HepG2 (cell line): ENCODE measurements around the gene MYO5B. TPM values are rescaled to one million over a fixed set of nuclear protein-coding genes. Genes with fewer than 3 reads are reported as not detected.

ENCODE experiments used
- ATAC-seq: fragments of 200-7000 bp; cut with Tn5 transposase; 3 replicates; pipeline ENCODE4 v1.9.1; 2020; ENCODE audit warnings: mild to moderate bottlenecking, moderate library complexity
- BruUV-seq: library from RNA; stranded (reverse); fragments of 400-500 nt; replicated peaks from 2 replicates; lab custom pipeline; 2021; lab: Mats Ljungman, UMichigan
- CTCF ChIA-PET: fragments of 300-600 bp; formaldehyde crosslinking; extraction: SDS; loops from one replicate; lab custom pipeline; 2021; ENCODE audit warnings: low total read pairs, inconsistent platforms, low intra/inter-chr PET ratio; lab: Yijun Ruan, JAX
- POLR2A ChIA-PET: fragments of 350-600 bp; sonication (Branson Sonifier 250); formaldehyde crosslinking; loops from one replicate; lab custom pipeline; 2020; ENCODE audit warnings: antibody characterized with exemption, inconsistent platforms; lab: Yijun Ruan, JAX
- DNase-seq: peaks from one replicate; pipeline ENCODE4 v3.0.0-alpha.2; 2015; ENCODE audit warnings: low spot score
- FAIRE-seq: peaks from 3 replicates; lab custom pipeline; 2011; peaks lifted over from hg19 to GRCh38; lab: Jason Lieb, UNC
- H2AFZ ChIP-seq: one replicate; pipeline ENCODE4 v1.6.1; 2011; ENCODE audit warnings: low read length, inconsistent platforms
- H3K27ac ChIP-seq: fragments of 300-600 bp; 3 replicates; pipeline ENCODE4 v1.8.0; 2011; ENCODE audit warnings: mixed run types, mild to moderate bottlenecking, mixed read lengths, low read length, inconsistent platforms; ENCODE audit not compliant: insufficient read depth; ENCODE audit errors: extremely low read length
- H3K27me3 ChIP-seq, 2 experiments: fragments of 200-600 bp in 1 of 2; 2 replicates in 1 of 2; 3 replicates in 1 of 2; pipeline versions ENCODE4 v1.6.0 to v1.8.0; 2011; ENCODE audit warnings: low read length in 2 of 2, mild to moderate bottlenecking in 2 of 2, moderate library complexity in 2 of 2, inconsistent platforms in 1 of 2; ENCODE audit not compliant: insufficient read depth in 2 of 2, control insufficient read depth in 1 of 2
- H3K36me3 ChIP-seq, 2 experiments: fragments of 200-600 bp in 1 of 2; replicated peaks in 1 of 2; 2 replicates in 1 of 2; 3 replicates in 1 of 2; pipeline versions ENCODE4 v1.5.1 to v1.8.0; 2011; ENCODE audit warnings: low read length in 2 of 2, inconsistent platforms in 1 of 2; ENCODE audit not compliant: insufficient read depth in 2 of 2, control insufficient read depth in 1 of 2
- H3K4me1 ChIP-seq: 2 replicates; pipeline ENCODE4 v1.5.1; 2012; ENCODE audit warnings: low read length, inconsistent platforms; ENCODE audit not compliant: insufficient read depth
- H3K4me2 ChIP-seq: 2 replicates; pipeline ENCODE4 v1.6.0; 2011; ENCODE audit warnings: low read depth, low read length, inconsistent platforms
- H3K4me3 ChIP-seq, 3 experiments: fragments of 200-600 bp in 1 of 3; sonication (generic), shearing (Covaris generic) in 1 of 3; replicated peaks in 1 of 3; 2 replicates each; pipeline ENCODE4 v1.5.1; 2011 to 2016; ENCODE audit warnings: low read length in 3 of 3, inconsistent platforms in 2 of 3, low read depth in 2 of 3, mild to moderate bottlenecking in 2 of 3, control low read depth in 1 of 3, mixed read lengths in 1 of 3; ENCODE audit not compliant: insufficient read depth in 1 of 3
- H3K79me2 ChIP-seq: one replicate; pipeline ENCODE4 v1.6.1; 2011; ENCODE audit warnings: low read length, inconsistent platforms; ENCODE audit not compliant: insufficient read depth
- H3K9ac ChIP-seq: 2 replicates; pipeline ENCODE4 v1.6.0; 2011; ENCODE audit warnings: mild to moderate bottlenecking, low read depth, low read length, inconsistent platforms; ENCODE audit not compliant: insufficient read depth
- H3K9me3 ChIP-seq: 2 replicates; pipeline ENCODE4 v1.5.1; 2012; ENCODE audit warnings: mild to moderate bottlenecking, low read length
- H4K20me1 ChIP-seq: 2 replicates; pipeline ENCODE4 v1.6.0; 2011; ENCODE audit warnings: inconsistent platforms, mild to moderate bottlenecking, low read length, moderate library complexity; ENCODE audit not compliant: insufficient read depth
- HNF4G ChIP-seq, 2 experiments: sonication (generic) in 1 of 2; formaldehyde crosslinking in 1 of 2; IDR thresholded peaks; 2 replicates each; pipeline versions ENCODE4 v1.4.0 to v1.6.1; 2011 to 2020; ENCODE audit warnings: borderline replicate concordance in 2 of 2, low read depth in 2 of 2, mild to moderate bottlenecking in 2 of 2, low read length in 1 of 2, missing genetic modification reagents in 1 of 2, moderate library complexity in 1 of 2
- JARID2 ChIP-seq: sonication (generic); formaldehyde crosslinking; IDR thresholded peaks from 2 replicates; pipeline ENCODE4 v1.8.1; 2023; ENCODE audit warnings: missing genetic modification reagents, inconsistent platforms; ENCODE audit not compliant: insufficient replicate concordance
- KIAA2018 ChIP-seq: sonication (generic); formaldehyde crosslinking; IDR thresholded peaks from 2 replicates; pipeline ENCODE4 v1.5.0; 2020; ENCODE audit warnings: mild to moderate bottlenecking, missing genetic modification reagents, borderline replicate concordance
- KLF9 ChIP-seq: IDR thresholded peaks from 2 replicates; pipeline ENCODE4 v1.6.1; 2016; ENCODE audit warnings: low read depth
- NFKB2 ChIP-seq: sonication (generic); formaldehyde crosslinking; IDR thresholded peaks from 2 replicates; pipeline ENCODE4 v1.4.0; 2020; ENCODE audit warnings: missing genetic modification reagents, borderline replicate concordance
- RFX1 ChIP-seq: fragments of 450-650 bp; IDR thresholded peaks from 2 replicates; pipeline ENCODE4 v1.6.1; 2017
- SMARCC2 ChIP-seq: fragments of 450-650 bp; IDR thresholded peaks from 2 replicates; pipeline ENCODE4 v1.6.1; 2017; ENCODE audit warnings: antibody characterized with exemption, mild to moderate bottlenecking
- SRSF9 ChIP-seq: fragments of 200-400 bp; formaldehyde crosslinking; IDR thresholded peaks from 2 replicates; pipeline ENCODE4 v1.6.1; 2018; ENCODE audit warnings: borderline replicate concordance, mild to moderate bottlenecking, low read depth, low read length; ENCODE audit not compliant: insufficient read depth, poor library complexity, severe bottlenecking
- ZBTB39 ChIP-seq: sonication (generic); formaldehyde crosslinking; IDR thresholded peaks from 2 replicates; pipeline ENCODE4 v1.5.0; 2020; ENCODE audit warnings: missing genetic modification reagents
- ZNF446 ChIP-seq: sonication (generic); formaldehyde crosslinking; IDR thresholded peaks from 2 replicates; pipeline ENCODE4 v1.5.0; 2020; ENCODE audit warnings: mild to moderate bottlenecking, missing genetic modification reagents
- ZNF720 ChIP-seq: sonication (generic); formaldehyde crosslinking; IDR thresholded peaks from 2 replicates; pipeline ENCODE4 v1.4.0; 2020; ENCODE audit warnings: missing genetic modification reagents
- WGBS: methylation state at CpG from one replicate; pipeline ENCODE4 v1.1.6; 2017; ENCODE audit warnings: low lambda C conversion rate; 5-methylcytosine and 5-hydroxymethylcytosine counted together
- in situ Hi-C: cut with HindIII; loops from 2 replicates; pipeline ENCODE4 v1.10.0; 2017; ENCODE audit warnings: low pct_unique_long_range_greater_than_20kb; ENCODE audit not compliant: extremely low pct_ligation_motif_present
- intact Hi-C: fragments of 100-400 bp; cut with micrococcal nuclease; formaldehyde crosslinking; loops from one replicate; pipeline ENCODE4 v1.10.0; 2022; ENCODE audit not compliant: unreplicated experiment
- polyA plus RNA-seq, 8 experiments: library from polyadenylated mRNA; depleted of rRNA in 3 of 8; stranded (reverse) in 7 of 8; unstranded in 1 of 8; fragments of >200 nt; fragmentation: Illumina TruSeq in 4 of 8; extraction: Trizol in 4 of 8; gene quantifications; 2 replicates each; pipeline versions ENCODE4 v1.2.1 to v1.2.3, GENCODE V29; 2011 to 2016; ENCODE audit warnings: low read depth in 4 of 8, missing spikeins in 1 of 8, mixed read lengths in 1 of 8; ENCODE audit not compliant: insufficient read depth in 1 of 8
- total RNA-seq, 5 experiments: library from RNA; depleted of rRNA; stranded (reverse); fragments of >200 nt; fragmentation: Illumina TruSeq; extraction: Trizol; gene quantifications; 2 replicates each; pipeline ENCODE4 v1.2.3, GENCODE V29; 2016; ENCODE audit warnings: low read depth in 1 of 5

The MYO5B gene
- total and polyA plus RNA-seq, 2 of the 13 experiments (the other 11 are each of a cell fraction or from before 2014, with no cell fraction given): 13.1 to 24.0 TPM

- TF ChIP-seq ZBTB39 (CRISPR knock-in tag): no peak
- TF ChIP-seq SRSF9: no peak
- TF ChIP-seq ZNF720 (CRISPR knock-in tag): no peak
- TF ChIP-seq, all 625 proteins: peak for 0
These were observed 396.9 kb downstream of the MYO5B start (continued) for GRCh38 chr18:49798001-49798400.

GRCh38 chr18:49795612-49796552 lies 399.1 kb downstream of the MYO5B start:
- ATAC-seq (no peak), FAIRE-seq (no peak), DNase-seq (no peak)
- Histone ChIP-seq H3K36me3 (peaks cover 11 to 61% of the 10 kb centered on the region in 2 experiments), H3K4me3 (no peak overlapping the region), H3K4me1 (0 out of 2 replicates have a peak, but pooled peaks cover 4% of the 10 kb centered on the region), H3K9ac (no peak overlapping the region), H3K4me2 (no peak overlapping the region), H2AFZ (no peak overlapping the region), H3K9me3 (no peaks in the 10 kb centered on the region), H3K27me3 (no peaks in the 10 kb centered on the region), H3K27ac (no peak overlapping the region), H4K20me1 (no peaks in the 10 kb centered on the region), H3K79me2 (no peaks in the 10 kb centered on the region)
- CTCF ChIA-PET: no interaction called here
- intact Hi-C loops (no loop called here), in situ Hi-C loops (no loop called here)
- POLR2A ChIA-PET: no interaction called here
- WGBS: 96% methylated on average over 7 of the region's 7 CpGs
- no TSS peak for BruUV-seq
- TF ChIP-seq ZNF446 (CRISPR knock-in tag) (no peak), HNF4G (IDR thresholded peaks at IDR 0.05; ENCODE audit: borderline replicate concordance, low read depth, low read length) (no peak), HNF4G (CRISPR knock-in tag; IDR thresholded peaks at IDR 0.05; ENCODE audit: borderline replicate concordance, low read depth) (no peak), SMARCC2 (no peak), NFKB2 (CRISPR knock-in tag) (no peak), JARID2 (CRISPR knock-in tag) (no peak), KLF9 (CRISPR knock-in tag) (no peak), KIAA2018 (no peak), RFX1 (no peak)
